SK-N-SH treated with all-trans-retinoic acid at 6 μM for 48 hours (cell line): ENCODE data around the gene C10orf105.

Experiments used
- ATAC-seq: fragments of 200-7000 bp; cut with Tn5 transposase; 3 replicates; pipeline ENCODE4 v1.9.1; 2020; ENCODE audit warnings: mild to moderate bottlenecking, moderate library complexity
- BACH2 ChIP-seq: fragments of 250-450 bp; sonication (Bioruptor Pico); IDR thresholded peaks from 2 replicates; pipeline ENCODE4 v1.9.0; 2021; ENCODE audit warnings: mild to moderate bottlenecking, borderline replicate concordance
- CSDC2 ChIP-seq: fragments of 250-450 bp; sonication (Bioruptor Pico); IDR thresholded peaks from 2 replicates; pipeline ENCODE4 v1.5.0; 2020; ENCODE audit warnings: mild to moderate bottlenecking, moderate library complexity
- ESRRG ChIP-seq: fragments of 250-450 bp; sonication (Bioruptor Pico); IDR thresholded peaks from 2 replicates; pipeline ENCODE4 v1.6.1; 2021; ENCODE audit warnings: mild to moderate bottlenecking
- GLIS3 ChIP-seq: fragments of 250-450 bp; sonication (Bioruptor Pico); IDR thresholded peaks from 2 replicates; pipeline ENCODE4 v1.5.0; 2020; ENCODE audit warnings: mild to moderate bottlenecking, moderate library complexity
- ISL1 ChIP-seq: fragments of 250-450 bp; sonication (Bioruptor Pico); IDR thresholded peaks from 2 replicates; pipeline ENCODE4 v2.1.2; 2022; ENCODE audit warnings: mild to moderate bottlenecking, moderate library complexity
- OSR1 ChIP-seq: fragments of 250-450 bp; sonication (Bioruptor Pico); IDR thresholded peaks from 2 replicates; pipeline ENCODE4 v1.8.0; 2022; ENCODE audit warnings: moderate library complexity, mild to moderate bottlenecking, inconsistent platforms
- PPARA ChIP-seq: fragments of 250-450 bp; sonication (Bioruptor Pico); IDR thresholded peaks from 2 replicates; pipeline ENCODE4 v1.5.0; 2020; ENCODE audit warnings: mild to moderate bottlenecking, borderline replicate concordance
- TCF4 ChIP-seq: fragments of 250-450 bp; sonication (Bioruptor Pico); IDR thresholded peaks from 2 replicates; pipeline ENCODE4 v1.8.0; 2021; ENCODE audit warnings: mild to moderate bottlenecking, moderate library complexity, borderline replicate concordance
- ZC3H10 ChIP-seq: fragments of 250-450 bp; sonication (Bioruptor Pico); IDR thresholded peaks from 2 replicates; pipeline ENCODE4 v1.5.1; 2021; ENCODE audit warnings: mild to moderate bottlenecking, moderate library complexity
- ZFP3 ChIP-seq: fragments of 250-450 bp; sonication (Bioruptor Pico); IDR thresholded peaks from 2 replicates; pipeline ENCODE4 v1.5.0; 2020; ENCODE audit warnings: mild to moderate bottlenecking, moderate library complexity
- ZFP30 ChIP-seq: fragments of 450-650 bp; formaldehyde crosslinking; IDR thresholded peaks from 2 replicates; pipeline ENCODE4 v1.5.0; 2022; ENCODE audit warnings: mild to moderate bottlenecking, moderate library complexity
- ZNF565 ChIP-seq: fragments of 450-650 bp; formaldehyde crosslinking; conservative IDR thresholded peaks from 2 replicates; pipeline ENCODE4 v1.5.0; 2020; ENCODE audit warnings: low read depth, mild to moderate bottlenecking, moderate library complexity
- ZNF70 ChIP-seq: fragments of 450-650 bp; formaldehyde crosslinking; IDR thresholded peaks from 2 replicates; pipeline ENCODE4 v1.5.0; 2020; ENCODE audit warnings: mild to moderate bottlenecking, moderate library complexity
- ZNF8 ChIP-seq: fragments of 450-650 bp; formaldehyde crosslinking; IDR thresholded peaks from 2 replicates; pipeline ENCODE4 v1.5.0; 2020; ENCODE audit warnings: mild to moderate bottlenecking, moderate library complexity
- TF ChIP-seq, protein P1 (sequence below): fragments of 250-450 bp; sonication (Bioruptor Pico); IDR thresholded peaks from 2 replicates; pipeline ENCODE4 v1.5.1; 2020; ENCODE audit warnings: low read depth, mild to moderate bottlenecking, moderate library complexity
- TF ChIP-seq, protein P2 (sequence below): fragments of 250-450 bp; sonication (Bioruptor Pico); IDR thresholded peaks from 2 replicates; pipeline ENCODE4 v1.8.0; 2020; ENCODE audit warnings: mild to moderate bottlenecking, moderate library complexity, borderline replicate concordance
- TF ChIP-seq, protein P3 (sequence below): fragments of 250-450 bp; sonication (Bioruptor Pico); IDR thresholded peaks from 2 replicates; pipeline ENCODE4 v1.5.1; 2021; ENCODE audit warnings: mild to moderate bottlenecking, moderate library complexity
- TF ChIP-seq, protein P4 (sequence below): fragments of 250-450 bp; sonication (Bioruptor Pico); IDR thresholded peaks from 2 replicates; pipeline ENCODE4 v1.8.0; 2021; ENCODE audit warnings: low read depth, mild to moderate bottlenecking, moderate library complexity, borderline replicate concordance

The C10orf105 gene

GRCh38 chr10:71741671-71742070 lies 22.1 kb upstream of the C10orf105 start (continued):
- TF ChIP-seq, protein P1, sequence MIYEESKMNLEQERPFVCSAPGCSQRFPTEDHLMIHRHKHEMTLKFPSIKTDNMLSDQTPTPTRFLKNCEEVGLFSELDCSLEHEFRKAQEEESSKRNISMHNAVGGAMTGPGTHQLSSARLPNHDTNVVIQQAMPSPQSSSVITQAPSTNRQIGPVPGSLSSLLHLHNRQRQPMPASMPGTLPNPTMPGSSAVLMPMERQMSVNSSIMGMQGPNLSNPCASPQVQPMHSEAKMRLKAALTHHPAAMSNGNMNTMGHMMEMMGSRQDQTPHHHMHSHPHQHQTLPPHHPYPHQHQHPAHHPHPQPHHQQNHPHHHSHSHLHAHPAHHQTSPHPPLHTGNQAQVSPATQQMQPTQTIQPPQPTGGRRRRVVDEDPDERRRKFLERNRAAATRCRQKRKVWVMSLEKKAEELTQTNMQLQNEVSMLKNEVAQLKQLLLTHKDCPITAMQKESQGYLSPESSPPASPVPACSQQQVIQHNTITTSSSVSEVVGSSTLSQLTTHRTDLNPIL (CRISPR knock-in tag): no peak
- TF ChIP-seq, protein P2, sequence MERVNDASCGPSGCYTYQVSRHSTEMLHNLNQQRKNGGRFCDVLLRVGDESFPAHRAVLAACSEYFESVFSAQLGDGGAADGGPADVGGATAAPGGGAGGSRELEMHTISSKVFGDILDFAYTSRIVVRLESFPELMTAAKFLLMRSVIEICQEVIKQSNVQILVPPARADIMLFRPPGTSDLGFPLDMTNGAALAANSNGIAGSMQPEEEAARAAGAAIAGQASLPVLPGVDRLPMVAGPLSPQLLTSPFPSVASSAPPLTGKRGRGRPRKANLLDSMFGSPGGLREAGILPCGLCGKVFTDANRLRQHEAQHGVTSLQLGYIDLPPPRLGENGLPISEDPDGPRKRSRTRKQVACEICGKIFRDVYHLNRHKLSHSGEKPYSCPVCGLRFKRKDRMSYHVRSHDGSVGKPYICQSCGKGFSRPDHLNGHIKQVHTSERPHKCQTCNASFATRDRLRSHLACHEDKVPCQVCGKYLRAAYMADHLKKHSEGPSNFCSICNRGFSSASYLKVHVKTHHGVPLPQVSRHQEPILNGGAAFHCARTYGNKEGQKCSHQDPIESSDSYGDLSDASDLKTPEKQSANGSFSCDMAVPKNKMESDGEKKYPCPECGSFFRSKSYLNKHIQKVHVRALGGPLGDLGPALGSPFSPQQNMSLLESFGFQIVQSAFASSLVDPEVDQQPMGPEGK (CRISPR knock-in tag): no peak
- TF ChIP-seq ZNF8 (CRISPR knock-in tag): no peak
- TF ChIP-seq ZFP30: no peak
- TF ChIP-seq ZC3H10 (CRISPR knock-in tag): no peak
- no peak for TF ChIP-seq ZNF70 (CRISPR knock-in tag)
- no peak for TF ChIP-seq ISL1
- TF ChIP-seq ESRRG: no peak
- no peak for TF ChIP-seq GLIS3 (CRISPR knock-in tag)

GRCh38 chr10:71741029-71741428 lies 21.5 kb upstream of the C10orf105 start:
- no peak for ATAC-seq
- TF ChIP-seq, protein P3, sequence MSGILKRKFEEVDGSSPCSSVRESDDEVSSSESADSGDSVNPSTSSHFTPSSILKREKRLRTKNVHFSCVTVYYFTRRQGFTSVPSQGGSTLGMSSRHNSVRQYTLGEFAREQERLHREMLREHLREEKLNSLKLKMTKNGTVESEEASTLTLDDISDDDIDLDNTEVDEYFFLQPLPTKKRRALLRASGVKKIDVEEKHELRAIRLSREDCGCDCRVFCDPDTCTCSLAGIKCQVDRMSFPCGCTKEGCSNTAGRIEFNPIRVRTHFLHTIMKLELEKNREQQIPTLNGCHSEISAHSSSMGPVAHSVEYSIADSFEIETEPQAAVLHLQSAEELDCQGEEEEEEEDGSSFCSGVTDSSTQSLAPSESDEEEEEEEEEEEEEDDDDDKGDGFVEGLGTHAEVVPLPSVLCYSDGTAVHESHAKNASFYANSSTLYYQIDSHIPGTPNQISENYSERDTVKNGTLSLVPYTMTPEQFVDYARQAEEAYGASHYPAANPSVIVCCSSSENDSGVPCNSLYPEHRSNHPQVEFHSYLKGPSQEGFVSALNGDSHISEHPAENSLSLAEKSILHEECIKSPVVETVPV (CRISPR knock-in tag): no peak
- TF ChIP-seq ISL1 (no peak), ZFP3 (CRISPR knock-in tag) (no peak)
- TF ChIP-seq, all 23 proteins: peak for 0

DNA sequence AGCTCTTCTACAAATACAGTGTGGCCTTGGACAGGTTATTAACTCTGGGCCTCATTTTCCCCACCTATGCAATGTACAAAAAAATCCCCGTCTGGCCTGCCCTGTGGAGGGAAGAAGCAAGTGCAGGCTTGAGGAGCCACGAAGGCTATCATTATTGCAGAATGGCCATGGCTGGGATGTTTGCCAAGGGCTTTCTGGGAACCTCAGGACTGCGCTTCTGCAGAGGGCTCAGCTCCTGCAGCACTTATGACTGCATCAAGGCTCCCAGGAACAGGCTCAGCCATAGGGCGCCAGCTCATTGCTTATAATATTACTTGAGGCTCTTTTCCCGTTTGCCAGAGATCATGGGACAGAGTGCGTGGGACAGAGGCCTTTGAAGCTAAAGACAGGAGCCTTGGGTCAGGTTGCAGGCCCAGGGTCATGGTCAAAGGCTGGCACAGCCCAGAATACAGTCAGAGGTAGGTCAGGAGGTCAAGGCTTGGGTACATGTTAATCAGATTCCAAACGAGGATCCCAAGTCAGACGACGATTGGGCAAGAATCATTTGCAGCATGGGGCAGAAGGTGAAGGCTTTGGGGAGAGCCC lies 20.6 kb upstream of the C10orf105 start:
- TF ChIP-seq ZFP3 (CRISPR knock-in tag): no peak
- no peak for TF ChIP-seq ZNF565 (CRISPR knock-in tag)
- TF ChIP-seq OSR1 (CRISPR knock-in tag): no peak
- TF ChIP-seq ZNF70 (CRISPR knock-in tag): no peak
- TF ChIP-seq, protein P4, sequence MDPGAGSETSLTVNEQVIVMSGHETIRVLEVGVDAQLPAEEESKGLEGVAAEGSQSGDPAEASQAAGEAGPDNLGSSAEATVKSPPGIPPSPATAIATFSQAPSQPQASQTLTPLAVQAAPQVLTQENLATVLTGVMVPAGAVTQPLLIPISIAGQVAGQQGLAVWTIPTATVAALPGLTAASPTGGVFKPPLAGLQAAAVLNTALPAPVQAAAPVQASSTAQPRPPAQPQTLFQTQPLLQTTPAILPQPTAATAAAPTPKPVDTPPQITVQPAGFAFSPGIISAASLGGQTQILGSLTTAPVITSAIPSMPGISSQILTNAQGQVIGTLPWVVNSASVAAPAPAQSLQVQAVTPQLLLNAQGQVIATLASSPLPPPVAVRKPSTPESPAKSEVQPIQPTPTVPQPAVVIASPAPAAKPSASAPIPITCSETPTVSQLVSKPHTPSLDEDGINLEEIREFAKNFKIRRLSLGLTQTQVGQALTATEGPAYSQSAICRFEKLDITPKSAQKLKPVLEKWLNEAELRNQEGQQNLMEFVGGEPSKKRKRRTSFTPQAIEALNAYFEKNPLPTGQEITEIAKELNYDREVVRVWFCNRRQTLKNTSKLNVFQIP (CRISPR knock-in tag): no peak
- TF ChIP-seq, protein P3 (CRISPR knock-in tag): no peak
- TF ChIP-seq PPARA: no peak
- no peak for TF ChIP-seq ZFP30
- no peak for TF ChIP-seq ISL1
- no peak for TF ChIP-seq BACH2 (CRISPR knock-in tag)
- TF ChIP-seq ZNF8 (CRISPR knock-in tag): no peak
- TF ChIP-seq, protein P1 (CRISPR knock-in tag): no peak
- TF ChIP-seq CSDC2: no peak
- TF ChIP-seq, protein P2 (CRISPR knock-in tag): no peak
- no peak for TF ChIP-seq TCF4 (CRISPR knock-in tag)
- ATAC-seq: peak; percentile 68
